GM08714 (cell line): ENCODE data around the gene PTPRE.

Experiments
- H3K4me3 ChIP-seq: fragments of 200-500 bp; sonication (Bioruptor generic); 2 replicates; pipeline ENCODE4 v1.5.1; 2014; ENCODE audit warnings: mild to moderate bottlenecking, low read length, inconsistent platforms
- ZNF274 ChIP-seq: IDR thresholded peaks from 2 replicates; pipeline ENCODE4 v1.6.1; 2012; ENCODE audit warnings: mild to moderate bottlenecking, low read depth, low read length

PTPRE gene

DNA sequence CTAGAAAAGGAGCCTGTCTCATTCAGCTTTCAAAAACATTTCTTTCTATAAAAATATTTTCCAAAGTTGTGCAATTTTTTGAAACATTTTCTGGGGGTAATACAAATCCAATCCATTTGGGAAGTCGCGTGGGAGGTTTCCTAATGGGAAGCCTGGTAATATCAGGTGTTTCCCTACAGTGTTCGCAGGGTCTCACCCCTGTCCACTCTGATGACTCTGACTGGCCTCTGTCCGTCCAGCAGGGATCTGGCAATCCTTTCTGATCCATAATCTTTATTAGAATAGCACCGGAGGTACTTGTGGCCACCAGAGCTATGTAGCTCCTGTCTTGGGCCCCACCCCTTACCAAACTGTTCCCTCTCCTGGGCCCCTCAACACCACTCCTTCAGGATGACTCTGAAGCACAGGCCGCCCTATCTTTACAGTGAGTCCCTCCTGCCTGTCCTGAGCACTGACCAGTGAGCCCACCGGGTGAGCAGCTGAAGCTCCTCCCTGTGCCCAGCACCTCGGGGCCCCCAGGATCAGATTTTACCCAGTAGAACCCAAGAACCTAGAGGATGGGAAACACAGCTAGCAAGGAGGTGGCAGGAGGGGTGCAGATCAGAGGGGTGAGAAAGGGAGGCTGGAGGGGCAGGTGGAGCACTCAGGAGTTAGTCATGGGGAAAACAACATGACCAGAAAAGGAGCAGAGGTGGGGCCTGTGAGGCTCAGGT is 84.8 kb downstream of the PTPRE start:
- no peak overlapping the region for H3K4me3 ChIP-seq
- TF ChIP-seq ZNF274, result no peak

DNA sequence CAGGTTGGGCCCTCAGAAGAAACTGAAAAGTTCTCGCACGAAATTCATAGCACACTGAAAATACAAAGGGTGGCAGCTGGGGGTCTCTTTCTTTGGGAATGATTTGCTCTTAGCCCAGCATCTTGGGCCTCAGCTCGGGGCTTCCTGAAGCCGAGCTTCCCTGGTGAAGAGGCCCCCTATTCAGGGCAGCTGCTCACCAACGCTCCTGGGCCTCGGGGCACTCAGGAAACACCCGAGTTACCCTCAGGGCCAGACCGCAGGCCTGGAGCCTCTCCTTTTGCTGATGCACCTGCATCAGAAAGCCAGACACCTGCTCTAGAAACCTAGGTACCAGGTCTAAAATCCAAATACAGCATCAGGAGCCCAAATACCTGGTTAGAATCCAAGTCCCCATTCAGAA is 85.5 kb downstream of the PTPRE start:
- no peak for TF ChIP-seq ZNF274
- no peak overlapping the region for H3K4me3 ChIP-seq

DNA sequence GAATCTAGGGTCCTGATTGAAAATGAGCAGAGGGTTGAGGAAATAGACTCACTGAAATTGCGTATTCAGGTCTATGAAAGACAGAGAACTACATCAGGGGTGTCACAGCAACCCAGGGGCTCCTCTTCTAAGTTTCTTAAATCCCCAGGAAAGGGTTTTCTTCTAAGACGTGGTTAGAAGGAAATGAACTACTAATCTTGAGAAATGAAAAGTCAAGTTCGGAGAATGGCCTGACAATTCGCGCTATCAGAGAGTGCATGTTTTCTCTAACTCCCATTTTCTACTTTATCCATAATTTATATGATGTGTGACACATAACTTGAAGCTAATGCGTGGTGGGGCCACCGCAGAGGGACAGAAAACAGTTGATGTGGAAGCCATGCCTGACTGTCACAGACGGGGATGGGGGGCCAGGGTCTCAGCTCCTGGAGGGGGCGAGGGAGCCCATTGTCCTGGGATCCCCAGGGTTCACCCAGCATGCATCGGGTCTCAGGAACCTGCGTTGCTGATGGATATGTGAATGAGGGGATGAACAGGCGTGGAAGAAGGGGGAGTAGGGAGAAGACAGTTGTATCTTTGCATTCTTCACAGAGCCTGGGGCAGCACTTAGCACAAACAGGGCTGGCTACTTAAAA is 86.3 kb downstream of the PTPRE start:
- H3K4me3 ChIP-seq, result no peak overlapping the region
- no peak for TF ChIP-seq ZNF274

DNA sequence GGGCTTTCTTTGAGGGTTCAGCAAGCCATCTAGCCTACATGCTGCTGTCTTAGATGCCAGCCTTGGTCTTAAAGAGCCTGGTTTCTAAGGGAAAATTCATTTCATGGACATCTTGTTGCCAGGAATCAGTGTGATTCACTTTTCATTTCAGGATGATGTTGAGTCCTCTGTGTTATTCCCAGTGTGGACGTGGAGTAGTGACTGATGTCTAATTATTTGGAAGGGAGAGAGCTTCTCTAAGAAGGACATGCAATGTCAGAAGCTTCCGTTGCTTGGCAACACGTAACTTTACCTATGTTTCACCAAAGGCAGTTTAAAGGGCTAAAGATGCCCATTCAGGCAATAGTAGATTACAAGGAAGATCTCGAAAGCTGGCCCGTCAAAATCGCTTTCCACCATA is 89.0 kb downstream of the PTPRE start:
- no peak overlapping the region for H3K4me3 ChIP-seq
- no peak for TF ChIP-seq ZNF274

DNA sequence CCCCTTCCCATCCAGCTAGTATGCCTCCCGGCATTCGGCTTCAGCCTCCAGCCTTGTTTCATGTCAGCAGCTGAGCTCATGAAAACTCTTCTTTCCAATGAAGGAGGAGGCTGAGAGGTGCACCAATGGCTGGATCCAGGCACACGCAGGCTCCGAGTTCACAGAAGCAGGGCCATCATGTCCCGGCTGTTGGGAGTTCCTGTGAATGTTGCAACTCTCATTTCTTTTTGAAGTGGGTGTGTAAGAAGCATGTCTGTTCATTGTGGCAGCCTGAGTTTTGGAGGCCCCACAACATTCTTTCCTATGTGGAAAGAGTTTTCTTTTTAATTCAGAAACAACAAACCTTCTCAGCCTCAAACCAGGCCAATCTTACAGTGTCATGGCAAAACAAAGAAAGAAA is 89.7 kb downstream of the PTPRE start:
- no peak overlapping the region for H3K4me3 ChIP-seq
- TF ChIP-seq ZNF274, result no peak

DNA sequence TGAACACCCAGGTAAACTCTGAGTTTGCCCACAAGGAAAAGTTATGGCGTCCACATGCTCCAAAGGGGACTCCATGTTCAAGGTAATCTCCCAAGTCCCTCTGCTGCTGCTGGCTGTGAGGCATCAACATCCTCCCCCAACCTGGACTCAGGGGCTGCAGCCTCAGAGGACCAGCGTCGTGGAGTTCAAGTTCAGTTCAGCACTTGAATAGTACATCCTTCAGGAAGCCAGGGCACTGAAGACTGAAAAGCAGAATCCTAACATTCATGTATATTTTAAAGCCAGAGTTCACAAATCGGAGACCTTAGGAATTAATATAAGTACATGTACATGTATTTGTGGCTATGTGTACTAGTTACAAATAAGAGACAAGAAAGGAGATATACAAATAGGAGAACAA is 90.4 kb downstream of the PTPRE start:
- H3K4me3 ChIP-seq, result no peak overlapping the region
- TF ChIP-seq ZNF274, result no peak

DNA sequence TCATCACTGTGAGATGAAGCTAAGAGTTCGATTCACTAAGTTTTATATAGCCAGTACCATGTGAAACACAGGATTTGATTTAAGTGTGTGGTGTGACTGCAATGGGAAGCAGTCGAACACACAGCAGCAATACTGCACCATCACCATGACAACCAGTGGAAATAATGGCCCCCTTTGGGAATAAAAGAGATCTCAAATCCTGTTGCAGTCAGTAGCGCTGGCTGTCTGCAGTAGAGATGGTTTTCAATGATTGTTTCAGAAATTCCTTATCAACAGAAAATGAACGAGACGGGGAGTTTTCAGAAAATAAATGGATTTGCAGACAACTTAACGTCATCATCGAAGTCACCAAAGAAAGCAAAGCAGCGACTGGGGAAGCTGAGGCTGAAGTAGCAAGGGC is 91.0 kb downstream of the PTPRE start:
- H3K4me3 ChIP-seq, result no peak overlapping the region
- TF ChIP-seq ZNF274, result no peak

DNA sequence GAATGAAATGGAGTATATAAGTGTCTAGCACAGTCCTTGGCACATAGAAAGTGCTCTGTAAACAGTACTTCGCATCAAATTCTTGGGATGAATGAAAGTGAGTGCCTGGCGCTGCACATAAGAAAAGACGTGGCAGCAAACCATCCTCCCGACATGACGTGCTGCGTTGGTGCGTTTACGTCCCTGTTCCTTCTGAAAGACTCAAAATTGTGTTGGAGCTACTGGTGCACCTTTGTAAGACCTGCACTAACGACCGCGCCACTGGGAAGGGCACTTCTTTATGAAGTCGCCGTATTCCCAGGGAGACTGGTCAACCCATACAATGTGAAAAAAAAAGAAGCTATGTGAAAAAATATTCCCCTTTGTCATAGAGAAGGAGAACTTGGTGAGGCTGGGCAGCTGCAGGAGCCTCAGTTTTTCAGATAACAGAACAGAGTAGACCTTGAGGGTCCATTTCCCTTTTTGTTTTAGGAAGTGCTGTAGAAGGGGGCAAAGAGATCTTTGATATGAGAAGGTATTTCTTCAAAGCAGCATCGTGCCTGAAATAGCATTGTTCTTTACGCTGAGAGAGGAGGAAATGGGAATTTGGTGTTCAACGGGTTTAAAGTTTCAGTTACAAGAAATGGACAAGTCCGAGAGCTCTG is 91.7 kb downstream of the PTPRE start:
- no peak overlapping the region for H3K4me3 ChIP-seq
- TF ChIP-seq ZNF274, result no peak

DNA sequence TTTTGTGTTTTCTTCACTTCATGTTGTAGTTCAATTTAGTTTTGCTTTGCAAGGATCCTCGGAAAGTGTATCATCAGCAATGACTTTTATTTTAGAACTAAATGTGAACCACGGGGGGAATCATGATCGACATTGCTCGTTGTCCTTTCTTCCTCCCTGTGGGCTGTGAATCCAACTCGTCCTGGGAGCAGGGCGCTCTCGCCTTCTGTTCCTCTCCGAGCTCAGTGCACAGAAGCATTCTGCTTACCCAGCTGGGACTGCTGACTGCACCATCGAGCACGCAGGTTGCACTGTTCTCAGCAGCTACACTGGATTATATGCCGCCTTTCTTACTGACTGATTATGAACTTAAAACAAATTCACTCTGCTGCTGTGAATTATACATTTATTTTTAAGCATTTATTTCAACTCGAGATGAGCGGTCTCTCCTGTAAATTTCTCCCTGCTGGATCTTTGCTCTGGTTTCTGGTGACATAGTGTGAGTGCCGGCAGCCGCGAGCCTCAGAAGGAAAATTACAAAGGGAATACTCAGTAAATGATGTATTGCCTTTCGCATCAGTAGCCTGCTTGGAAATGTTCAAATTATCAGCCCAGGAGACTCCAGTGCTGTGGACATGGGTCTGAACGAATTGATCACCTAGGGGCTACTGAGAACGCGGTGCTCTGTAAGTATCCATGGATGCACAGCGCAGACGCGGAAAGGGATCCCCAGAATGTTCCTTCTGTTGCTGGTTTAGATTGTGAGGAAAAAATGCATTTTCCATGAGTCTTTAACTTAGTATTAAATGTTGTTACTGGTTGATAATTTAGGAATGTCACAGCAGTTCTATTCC is 92.6 kb downstream of the PTPRE start:
- TF ChIP-seq ZNF274, result no peak
- H3K4me3 ChIP-seq, result no peak overlapping the region

DNA sequence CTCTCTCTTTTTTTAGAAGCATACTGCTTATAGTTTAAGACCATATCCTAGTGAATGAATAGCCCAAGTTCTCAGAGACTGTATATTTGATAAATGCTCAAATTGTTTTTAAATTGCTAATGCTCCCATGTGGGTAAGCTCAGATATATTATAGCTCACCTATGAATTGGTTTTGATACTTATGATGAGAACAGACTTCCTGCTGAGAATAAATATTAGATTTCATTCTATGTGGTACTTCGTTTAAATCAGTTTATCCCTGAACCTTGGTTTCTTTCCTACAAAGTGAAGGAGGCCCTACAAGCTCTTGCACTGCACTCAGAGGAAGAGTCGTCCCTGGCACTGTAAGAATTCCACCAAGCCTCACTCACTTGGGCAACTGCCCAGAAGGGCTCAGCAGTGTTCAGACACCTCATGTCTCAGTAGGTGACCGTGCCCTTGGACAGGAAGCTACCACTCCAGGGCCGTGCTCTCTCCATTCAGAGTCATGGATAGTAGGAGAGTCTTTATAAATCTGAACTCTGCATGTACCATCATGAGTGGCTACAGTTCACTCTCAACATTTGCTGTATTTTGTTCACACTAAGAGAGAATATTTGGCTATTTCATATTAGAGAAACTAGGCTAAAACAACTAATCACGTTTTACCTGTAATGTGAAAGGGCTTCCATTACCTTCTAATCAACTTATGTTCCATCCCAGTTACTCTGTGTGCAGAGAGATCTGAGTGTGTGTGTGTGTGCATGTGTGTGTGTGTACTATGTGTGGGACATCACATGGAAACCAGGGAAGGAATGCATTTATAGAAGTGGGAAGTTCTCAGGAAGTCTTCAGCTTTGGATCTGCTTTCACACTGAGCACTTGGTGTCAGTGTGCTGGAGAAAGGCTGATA is 93.8 kb downstream of the PTPRE start:
- no peak overlapping the region for H3K4me3 ChIP-seq
- TF ChIP-seq ZNF274, result no peak

DNA sequence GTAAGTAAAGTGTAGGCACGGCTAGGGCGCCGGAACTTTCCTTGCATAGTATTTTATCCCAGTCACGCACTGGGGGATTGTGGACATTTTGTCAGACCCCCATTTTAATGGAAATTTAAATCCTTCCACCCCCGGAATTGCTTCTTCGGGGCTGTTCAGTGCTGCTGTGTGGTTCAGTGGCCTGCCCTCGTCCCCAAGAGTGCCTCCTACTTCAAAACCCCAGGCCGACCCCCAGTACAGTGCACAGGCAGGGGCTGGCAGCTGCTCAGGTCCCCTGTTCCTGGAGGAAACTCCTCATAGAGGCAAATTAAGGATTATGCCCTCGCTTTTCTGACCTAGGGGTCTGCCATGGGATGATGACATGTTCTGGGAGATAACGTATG is 94.5 kb downstream of the PTPRE start:
- no peak for TF ChIP-seq ZNF274
- H3K4me3 ChIP-seq, result no peak overlapping the region

DNA sequence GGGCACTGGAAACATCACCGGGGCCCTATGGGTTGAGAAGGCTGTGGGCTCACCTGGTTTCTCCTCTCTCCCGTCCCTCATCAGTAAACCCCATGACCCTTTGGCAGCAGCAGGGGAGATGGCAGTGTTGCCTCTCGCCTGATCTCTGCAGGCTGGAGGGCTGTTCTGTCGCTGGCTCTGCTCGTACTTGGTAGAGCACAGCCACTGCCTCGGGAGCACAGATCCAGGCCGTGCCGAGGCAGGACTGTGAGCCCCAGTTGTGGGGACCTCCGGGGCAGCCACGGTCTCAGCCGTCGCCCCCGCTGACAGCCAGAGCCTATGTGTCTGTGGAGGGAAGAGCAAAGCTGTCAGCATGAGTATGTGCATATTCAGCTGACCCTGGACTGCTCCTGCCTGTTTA is 94.9 kb downstream of the PTPRE start:
- TF ChIP-seq ZNF274, result no peak
- H3K4me3 ChIP-seq, result no peak overlapping the region

DNA sequence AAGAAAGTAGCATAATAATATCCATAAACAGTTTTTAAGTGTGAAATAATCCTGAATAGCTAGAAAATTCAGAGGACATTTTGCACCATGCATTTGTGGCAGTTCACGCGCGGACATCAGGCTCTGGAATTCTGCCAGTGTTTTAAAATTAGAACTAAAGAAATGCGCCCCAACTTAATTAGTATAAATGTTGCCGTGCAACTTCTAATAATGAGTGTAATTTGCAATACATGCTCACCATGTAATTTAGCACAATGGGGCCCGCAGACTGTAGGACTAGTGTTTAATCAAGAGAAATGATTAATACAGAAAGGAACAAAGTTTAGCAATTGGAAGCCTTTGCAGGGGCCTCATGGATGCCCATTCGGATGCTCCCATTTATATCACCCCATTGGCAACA is 96.6 kb downstream of the PTPRE start:
- TF ChIP-seq ZNF274, result no peak
- no peak overlapping the region for H3K4me3 ChIP-seq

DNA sequence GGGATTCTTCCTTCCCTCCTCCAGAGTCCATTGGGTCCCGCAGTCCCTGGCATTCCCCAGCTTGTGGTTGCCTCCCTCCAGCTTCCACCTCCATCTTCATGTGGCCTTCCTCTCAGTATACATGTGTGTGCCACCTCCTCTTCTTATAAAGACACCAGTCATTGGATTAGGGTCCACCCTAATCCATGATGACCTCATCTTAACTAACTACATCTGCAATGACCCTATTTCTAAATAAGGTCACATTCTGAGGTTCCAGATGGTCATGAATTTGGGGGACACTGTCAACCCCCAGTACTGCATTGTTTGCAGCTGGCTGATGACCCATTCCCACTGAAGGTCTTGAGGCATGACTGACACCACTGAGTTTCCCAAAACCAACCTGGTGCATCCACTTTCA is 99.0 kb downstream of the PTPRE start:
- no peak for TF ChIP-seq ZNF274

More for the DNA sequence above, 99.0 kb downstream of the PTPRE start:
- H3K4me3 ChIP-seq, result no peak overlapping the region
